Hepatocyte (in vitro differentiated cells): Measurements from ENCODE around the gene GET3. TPM values are rescaled to one million over a fixed set of nuclear protein-coding genes. Genes with fewer than 3 reads are reported as not detected.

Source experiments
- DNase-seq: peaks from one replicate; pipeline ENCODE4 v3.0.0-alpha.2; 2016; ENCODE audit warnings: low spot score
- H2AFZ ChIP-seq: fragments of 200-600 bp; sonication (generic); 2 replicates; pipeline ENCODE4 v1.6.0; 2016; ENCODE audit warnings: antibody characterized with exemption, mild to moderate bottlenecking
- H3K27ac ChIP-seq: fragments of 200-600 bp; sonication (generic); 2 replicates; pipeline ENCODE4 v1.5.1; 2016; ENCODE audit warnings: mild to moderate bottlenecking
- H3K27me3 ChIP-seq: fragments of 200-600 bp; sonication (generic); 2 replicates; pipeline ENCODE4 v1.6.1; 2016
- H3K36me3 ChIP-seq: fragments of 200-600 bp; sonication (generic); replicated peaks from 2 replicates; pipeline ENCODE4 v1.5.1; 2016; ENCODE audit warnings: low read depth; ENCODE audit not compliant: insufficient read depth
- H3K4me1 ChIP-seq: fragments of 200-600 bp; sonication (generic); 2 replicates; pipeline ENCODE4 v1.5.1; 2016; ENCODE audit warnings: mild to moderate bottlenecking, moderate library complexity; ENCODE audit not compliant: insufficient read depth
- H3K4me2 ChIP-seq: fragments of 200-600 bp; sonication (generic); 2 replicates; pipeline ENCODE4 v1.6.0; 2016
- H3K4me3 ChIP-seq: fragments of 200-600 bp; sonication (generic); 2 replicates; pipeline ENCODE4 v1.5.1; 2016; ENCODE audit warnings: mild to moderate bottlenecking
- H3K79me2 ChIP-seq: fragments of 200-600 bp; sonication (generic); 2 replicates; pipeline ENCODE4 v1.6.0; 2017; ENCODE audit warnings: mild to moderate bottlenecking
- H3K9me2 ChIP-seq: fragments of 200-600 bp; sonication (generic); replicated peaks from 2 replicates; pipeline ENCODE4 v1.6.0; 2017; ENCODE audit warnings: mild to moderate bottlenecking; ENCODE audit not compliant: insufficient read depth
- H3K9me3 ChIP-seq: fragments of 200-600 bp; sonication (generic); 2 replicates; pipeline ENCODE4 v1.5.1; 2016; ENCODE audit warnings: low read depth, mild to moderate bottlenecking
- H4K20me1 ChIP-seq: fragments of 200-600 bp; sonication (generic); 2 replicates; pipeline ENCODE4 v1.6.0; 2016; ENCODE audit warnings: mild to moderate bottlenecking; ENCODE audit not compliant: insufficient read depth, poor library complexity, severe bottlenecking
- CTCF ChIP-seq: fragments of 200-600 bp; sonication (generic); IDR thresholded peaks from 2 replicates; pipeline ENCODE4 v1.5.1; 2016; ENCODE audit warnings: antibody characterized with exemption, mild to moderate bottlenecking; ENCODE audit not compliant: poor library complexity
- EZH2 ChIP-seq: fragments of 200-600 bp; sonication (generic); IDR thresholded peaks from 2 replicates; pipeline ENCODE4 v1.6.1; 2016; ENCODE audit warnings: antibody characterized with exemption, mild to moderate bottlenecking, borderline replicate concordance
- EZH2phosphoT487 ChIP-seq: fragments of 200-600 bp; sonication (generic); IDR thresholded peaks from one replicate; pipeline ENCODE4 v1.6.1; 2018; ENCODE audit warnings: antibody characterized with exemption, mild to moderate bottlenecking, low read depth, moderate library complexity; ENCODE audit not compliant: unreplicated experiment, severe bottlenecking
- WGBS: methylation state at CpG from one replicate; pipeline ENCODE4 v1.1.6; 2016; ENCODE audit warnings: low lambda C conversion rate; ENCODE audit errors: missing lambda C conversion rate; 5-methylcytosine and 5-hydroxymethylcytosine counted together
- polyA plus RNA-seq: library from polyadenylated mRNA; unstranded; fragments of >200 nt; fragmentation: Nextera tagmentation; extraction: Ambion mirVana; gene quantifications from 2 replicates; pipeline ENCODE4 v1.2.1, GENCODE V29; 2016
- total RNA-seq: library from RNA; depleted of rRNA; stranded (reverse); fragments of >200 nt; gene quantifications from 2 replicates; pipeline ENCODE4 v1.2.3, GENCODE V29; 2014

GET3 gene
- total and polyA plus RNA-seq, 2 experiments from 2014 or later = 52.3 to 108 TPM

GRCh38 chr19:12727745-12728433 lies 9.4 kb upstream of the GET3 start:
- H3K4me2 ChIP-seq = no peak overlapping the region
- no peaks in the 10 kb centered on the region for H3K27me3 ChIP-seq
- peaks cover 8% of the 10 kb centered on the region for H3K4me1 ChIP-seq
- no peak for DNase-seq
- no peak overlapping the region for H2AFZ ChIP-seq
- H3K27ac ChIP-seq = no peak overlapping the region
- 96% methylated on average over 9 of the region's 9 CpGs for WGBS
- H3K79me2 ChIP-seq = peaks cover 40% of the 10 kb centered on the region
- H3K4me3 ChIP-seq = no peak overlapping the region
- H4K20me1 ChIP-seq = peaks cover 25% of the 10 kb centered on the region
- no peaks in the 10 kb centered on the region for H3K36me3 ChIP-seq
- no peaks in the 10 kb centered on the region for H3K9me3 ChIP-seq
- H3K9me2 ChIP-seq = no peaks in the 10 kb centered on the region
- TF ChIP-seq CTCF (no peak), EZH2phosphoT487 (no peak), EZH2 (no peak)

- WGBS = 98% methylated on average over 3 of the region's 3 CpGs
- Histone ChIP-seq H2AFZ (no peak overlapping the region), H3K4me1 (peaks cover 10% of the 10 kb centered on the region), H4K20me1 (peaks cover 35% of the 10 kb centered on the region), H3K4me3 (no peak overlapping the region), H3K9me2 (no peaks in the 10 kb centered on the region), H3K27ac (no peak overlapping the region), H3K9me3 (no peaks in the 10 kb centered on the region), H3K36me3 (no peaks in the 10 kb centered on the region), H3K4me2 (no peak overlapping the region), H3K27me3 (no peaks in the 10 kb centered on the region), H3K79me2 (peaks cover 44% of the 10 kb centered on the region)
- no peak for TF ChIP-seq EZH2
- no peak for TF ChIP-seq EZH2phosphoT487
- no peak for TF ChIP-seq CTCF
- no peak for DNase-seq
These were observed 7.2 kb upstream of the GET3 start for GRCh38 chr19:12730064-12730463.

DNA sequence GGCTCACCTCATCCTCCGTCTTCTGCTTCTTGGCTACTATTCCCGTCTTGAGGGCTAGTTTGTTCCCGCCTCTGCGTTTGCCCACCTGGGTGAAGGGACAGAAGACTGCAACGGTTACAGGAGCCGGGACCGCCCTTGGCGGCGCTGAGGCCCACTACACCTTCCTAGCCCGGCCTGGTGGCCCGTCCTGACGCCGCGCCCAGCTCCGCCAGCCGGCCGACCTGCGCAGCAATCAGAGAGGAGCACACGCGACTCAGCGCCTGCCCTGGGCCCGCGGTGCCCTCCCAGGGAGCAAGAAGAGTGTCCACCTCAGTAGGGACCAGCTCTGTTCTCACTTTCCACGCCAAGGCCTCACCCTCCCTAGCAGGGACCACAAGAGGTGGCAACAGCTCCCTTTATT lies 6.0 kb upstream of the GET3 start:
- H3K9me3 ChIP-seq = no peaks in the 10 kb centered on the region
- no peaks in the 10 kb centered on the region for H3K27me3 ChIP-seq
- no peaks in the 10 kb centered on the region for H3K36me3 ChIP-seq
- DNase-seq = no peak
- peaks cover 35% of the 10 kb centered on the region for H4K20me1 ChIP-seq
- H3K79me2 ChIP-seq = peaks cover 44% of the 10 kb centered on the region
- no peaks in the 10 kb centered on the region for H3K9me2 ChIP-seq
- peaks cover 10% of the 10 kb centered on the region for H3K4me1 ChIP-seq
- no peak overlapping the region for H3K4me2 ChIP-seq
- WGBS = 97% methylated on average over 24 of the region's 24 CpGs
- no peak overlapping the region for H3K4me3 ChIP-seq
- no peak overlapping the region for H3K27ac ChIP-seq
- H2AFZ ChIP-seq = no peak overlapping the region
- TF ChIP-seq CTCF (no peak), EZH2phosphoT487 (no peak), EZH2 (no peak)
